HEK293 (cell line): ENCODE measurements around the gene VCPKMT.

Source experiments
- CTCF ChIA-PET: fragments of 350-600 bp; formaldehyde crosslinking; extraction: SDS; loops from one replicate; lab custom pipeline; 2021; ENCODE audit warnings: antibody characterized with exemption; lab: Yijun Ruan, JAX
- POLR2A ChIA-PET: fragments of 300-600 bp; formaldehyde crosslinking; extraction: SDS; loops from one replicate; lab custom pipeline; 2020; ENCODE audit warnings: antibody characterized with exemption, inconsistent platforms; lab: Yijun Ruan, JAX
- H3K27ac ChIP-seq: fragments of 200-500 bp; sonication (Bioruptor generic); 2 replicates; pipeline ENCODE4 v1.5.1; 2014; ENCODE audit warnings: low read depth, low read length, control low read depth, inconsistent platforms; ENCODE audit errors: extremely low read depth
- H3K36me3 ChIP-seq, 2 experiments: fragments of 200-500 bp in 1 of 2; sonication (Bioruptor generic) in 1 of 2; 1 replicate in 1 of 2; 2 replicates in 1 of 2; pipeline ENCODE4 v1.5.1; 2014 to 2017; ENCODE audit warnings: inconsistent platforms in 2 of 2, low read length in 2 of 2; ENCODE audit not compliant: control insufficient read depth in 2 of 2, insufficient read depth in 1 of 2
- H3K4me1 ChIP-seq: fragments of 200-500 bp; sonication (Bioruptor generic); 2 replicates; pipeline ENCODE4 v1.5.1; 2014; ENCODE audit warnings: mild to moderate bottlenecking, low read length, inconsistent platforms; ENCODE audit not compliant: control insufficient read depth, insufficient read depth
- H3K4me3 ChIP-seq: 2 replicates; pipeline ENCODE4 v1.5.1; 2011; ENCODE audit warnings: low read depth, mild to moderate bottlenecking, control low read depth, low read length, moderate library complexity
- H3K9me3 ChIP-seq: fragments of 200-500 bp; sonication (Bioruptor generic); 2 replicates; pipeline ENCODE4 v1.5.1; 2014; ENCODE audit warnings: low read depth, low read length, inconsistent platforms; ENCODE audit not compliant: control insufficient read depth, insufficient read depth
- EGR2 ChIP-seq: fragments of 450-650 bp; formaldehyde crosslinking; IDR thresholded peaks from 2 replicates; pipeline ENCODE4 v1.5.1; 2016; ENCODE audit warnings: low read depth, missing biosample characterization, missing genetic modification characterization
- OVOL3 ChIP-seq: fragments of 450-650 bp; formaldehyde crosslinking; IDR thresholded peaks from 2 replicates; pipeline ENCODE4 v1.5.1; 2016; ENCODE audit warnings: missing biosample characterization, missing genetic modification characterization
- REPIN1 ChIP-seq: fragments of 450-650 bp; formaldehyde crosslinking; IDR thresholded peaks from 2 replicates; pipeline ENCODE4 v1.5.1; 2017; ENCODE audit warnings: missing biosample characterization, missing genetic modification characterization, low read depth
- SP7 ChIP-seq: fragments of 450-650 bp; formaldehyde crosslinking; IDR thresholded peaks from 2 replicates; pipeline ENCODE4 v1.5.1; 2016; ENCODE audit warnings: missing biosample characterization, missing genetic modification characterization
- YY2 ChIP-seq: fragments of 450-650 bp; formaldehyde crosslinking; IDR thresholded peaks from 2 replicates; pipeline ENCODE4 v1.5.1; 2016; ENCODE audit warnings: missing biosample characterization, missing genetic modification characterization
- ZFHX2 ChIP-seq: fragments of 450-650 bp; formaldehyde crosslinking; conservative IDR thresholded peaks from 2 replicates; pipeline ENCODE4 v1.5.1; 2016; ENCODE audit warnings: missing biosample characterization, missing genetic modification characterization
- ZNF114 ChIP-seq: fragments of 450-650 bp; formaldehyde crosslinking; IDR thresholded peaks from 2 replicates; pipeline ENCODE4 v1.5.0; 2017; ENCODE audit warnings: missing biosample characterization, missing genetic modification characterization
- ZNF174 ChIP-seq: fragments of 450-650 bp; formaldehyde crosslinking; IDR thresholded peaks from 2 replicates; pipeline ENCODE4 v1.5.0; 2017; ENCODE audit warnings: missing biosample characterization, mild to moderate bottlenecking, missing genetic modification characterization
- ZNF394 ChIP-seq: fragments of 450-650 bp; formaldehyde crosslinking; IDR thresholded peaks from 2 replicates; pipeline ENCODE4 v1.5.1; 2016; ENCODE audit warnings: missing biosample characterization, missing genetic modification characterization, mild to moderate bottlenecking, moderate library complexity, borderline replicate concordance
- ZNF473 ChIP-seq: fragments of 450-650 bp; formaldehyde crosslinking; IDR thresholded peaks from 2 replicates; pipeline ENCODE4 v1.5.1; 2017; ENCODE audit warnings: missing biosample characterization, missing genetic modification characterization
- ZNF529 ChIP-seq: fragments of 450-650 bp; formaldehyde crosslinking; IDR thresholded peaks from 2 replicates; pipeline ENCODE4 v1.5.1; 2017; ENCODE audit warnings: missing genetic modification characterization, missing biosample characterization; ENCODE audit not compliant: insufficient replicate concordance
- ZNF549 ChIP-seq: fragments of 450-650 bp; IDR thresholded peaks from 2 replicates; pipeline ENCODE4 v1.5.1; 2018; ENCODE audit warnings: missing biosample characterization, missing genetic modification characterization, mild to moderate bottlenecking, inconsistent platforms, moderate library complexity
- ZNF623 ChIP-seq: fragments of 450-650 bp; formaldehyde crosslinking; IDR thresholded peaks from 2 replicates; pipeline ENCODE4 v1.5.1; 2016; ENCODE audit warnings: missing biosample characterization, missing genetic modification characterization
- ZNF747 ChIP-seq: fragments of 450-650 bp; formaldehyde crosslinking; IDR thresholded peaks from 2 replicates; pipeline ENCODE4 v1.5.1; 2016; ENCODE audit warnings: missing biosample characterization, missing genetic modification characterization
- ZNF777 ChIP-seq: fragments of 450-650 bp; formaldehyde crosslinking; IDR thresholded peaks from 2 replicates; pipeline ENCODE4 v1.5.1; 2017; ENCODE audit warnings: missing biosample characterization, missing genetic modification characterization, borderline replicate concordance
- ZNF843 ChIP-seq: fragments of 450-650 bp; formaldehyde crosslinking; IDR thresholded peaks from 2 replicates; pipeline ENCODE4 v1.5.1; 2016; ENCODE audit warnings: missing biosample characterization, missing genetic modification characterization
- TF ChIP-seq, protein P1 (sequence below): fragments of 450-650 bp; formaldehyde crosslinking; IDR thresholded peaks from 2 replicates; pipeline ENCODE4 v1.5.1; 2016; ENCODE audit warnings: missing biosample characterization, missing genetic modification characterization
- TF ChIP-seq, protein P2 (sequence below): fragments of 450-650 bp; formaldehyde crosslinking; conservative IDR thresholded peaks from 2 replicates; pipeline ENCODE4 v1.5.1; 2016; ENCODE audit warnings: low read depth, missing biosample characterization, missing genetic modification characterization
- TF ChIP-seq, protein P3 (sequence below): fragments of 450-650 bp; formaldehyde crosslinking; IDR thresholded peaks from 2 replicates; pipeline ENCODE4 v1.5.1; 2016; ENCODE audit warnings: missing biosample characterization, missing genetic modification characterization
- TF ChIP-seq, protein P4 (sequence below): fragments of 450-650 bp; IDR thresholded peaks from 2 replicates; pipeline ENCODE4 v1.5.1; 2018; ENCODE audit warnings: missing biosample characterization, missing genetic modification characterization
- TF ChIP-seq, protein P5 (sequence below): fragments of 450-650 bp; formaldehyde crosslinking; IDR thresholded peaks from 2 replicates; pipeline ENCODE4 v1.5.1; 2016; ENCODE audit warnings: missing biosample characterization, missing genetic modification characterization, borderline replicate concordance

The VCPKMT gene

DNA sequence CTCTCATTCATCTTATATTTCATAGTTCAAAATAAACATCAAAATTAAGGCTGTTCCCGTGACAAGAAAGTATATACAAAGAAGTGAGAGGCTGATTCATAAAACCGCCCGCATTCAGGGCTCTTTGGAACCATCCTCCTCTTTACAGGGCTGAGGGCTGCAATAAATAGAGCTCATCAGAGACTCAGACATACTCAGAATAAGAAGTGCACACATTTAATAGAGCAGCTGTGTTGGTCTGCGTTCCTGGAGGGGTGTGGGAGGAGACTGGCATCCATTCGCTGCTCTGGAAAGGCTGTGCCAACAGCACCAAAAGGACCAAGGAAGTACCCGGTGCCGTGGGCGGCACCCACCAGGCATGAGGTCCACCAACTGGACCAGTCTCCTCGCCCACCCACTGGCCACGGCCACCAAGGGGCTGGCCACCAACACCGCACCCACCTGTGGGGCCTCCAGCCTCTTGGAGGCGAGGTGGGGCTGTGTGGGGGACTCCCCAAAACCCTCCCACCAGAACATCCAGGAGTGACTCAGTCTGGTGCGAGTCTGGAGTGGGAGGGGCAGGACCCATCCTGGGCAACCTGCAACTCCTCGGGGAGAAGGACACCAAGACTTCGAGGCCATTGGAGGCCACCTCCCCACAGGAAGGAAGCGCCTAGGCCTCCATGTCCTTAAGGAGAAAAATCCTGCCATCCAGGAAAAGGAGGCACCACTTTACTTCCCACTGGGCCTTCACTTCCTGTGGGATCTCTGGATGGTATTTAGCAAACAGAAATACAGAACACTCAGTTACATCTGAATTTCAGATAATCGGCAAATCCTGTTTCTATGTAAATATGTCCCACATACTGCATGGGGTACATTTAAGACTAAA, 32.7 kb downstream of the VCPKMT start:
- CTCF ChIA-PET = no interaction called here
- TF ChIP-seq REPIN1 (tag by site-specific recombination) = no peak
- no peak for TF ChIP-seq ZNF623 (tag by site-specific recombination)
- no peak for TF ChIP-seq ZNF114 (tag by site-specific recombination)
- TF ChIP-seq, protein P1, sequence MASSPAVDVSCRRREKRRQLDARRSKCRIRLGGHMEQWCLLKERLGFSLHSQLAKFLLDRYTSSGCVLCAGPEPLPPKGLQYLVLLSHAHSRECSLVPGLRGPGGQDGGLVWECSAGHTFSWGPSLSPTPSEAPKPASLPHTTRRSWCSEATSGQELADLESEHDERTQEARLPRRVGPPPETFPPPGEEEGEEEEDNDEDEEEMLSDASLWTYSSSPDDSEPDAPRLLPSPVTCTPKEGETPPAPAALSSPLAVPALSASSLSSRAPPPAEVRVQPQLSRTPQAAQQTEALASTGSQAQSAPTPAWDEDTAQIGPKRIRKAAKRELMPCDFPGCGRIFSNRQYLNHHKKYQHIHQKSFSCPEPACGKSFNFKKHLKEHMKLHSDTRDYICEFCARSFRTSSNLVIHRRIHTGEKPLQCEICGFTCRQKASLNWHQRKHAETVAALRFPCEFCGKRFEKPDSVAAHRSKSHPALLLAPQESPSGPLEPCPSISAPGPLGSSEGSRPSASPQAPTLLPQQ (tag by site-specific recombination) = no peak
- TF ChIP-seq OVOL3 (tag by site-specific recombination) = no peak
- no peak for TF ChIP-seq ZNF777 (tag by site-specific recombination)
- no peak for TF ChIP-seq ZNF843 (tag by site-specific recombination)
- no peak for TF ChIP-seq ZNF747 (tag by site-specific recombination)
- TF ChIP-seq ZNF529 (tag by site-specific recombination) = no peak
- TF ChIP-seq ZNF394 (tag by site-specific recombination) = no peak
- TF ChIP-seq ZNF174 (tag by site-specific recombination) = no peak
- TF ChIP-seq, protein P2, sequence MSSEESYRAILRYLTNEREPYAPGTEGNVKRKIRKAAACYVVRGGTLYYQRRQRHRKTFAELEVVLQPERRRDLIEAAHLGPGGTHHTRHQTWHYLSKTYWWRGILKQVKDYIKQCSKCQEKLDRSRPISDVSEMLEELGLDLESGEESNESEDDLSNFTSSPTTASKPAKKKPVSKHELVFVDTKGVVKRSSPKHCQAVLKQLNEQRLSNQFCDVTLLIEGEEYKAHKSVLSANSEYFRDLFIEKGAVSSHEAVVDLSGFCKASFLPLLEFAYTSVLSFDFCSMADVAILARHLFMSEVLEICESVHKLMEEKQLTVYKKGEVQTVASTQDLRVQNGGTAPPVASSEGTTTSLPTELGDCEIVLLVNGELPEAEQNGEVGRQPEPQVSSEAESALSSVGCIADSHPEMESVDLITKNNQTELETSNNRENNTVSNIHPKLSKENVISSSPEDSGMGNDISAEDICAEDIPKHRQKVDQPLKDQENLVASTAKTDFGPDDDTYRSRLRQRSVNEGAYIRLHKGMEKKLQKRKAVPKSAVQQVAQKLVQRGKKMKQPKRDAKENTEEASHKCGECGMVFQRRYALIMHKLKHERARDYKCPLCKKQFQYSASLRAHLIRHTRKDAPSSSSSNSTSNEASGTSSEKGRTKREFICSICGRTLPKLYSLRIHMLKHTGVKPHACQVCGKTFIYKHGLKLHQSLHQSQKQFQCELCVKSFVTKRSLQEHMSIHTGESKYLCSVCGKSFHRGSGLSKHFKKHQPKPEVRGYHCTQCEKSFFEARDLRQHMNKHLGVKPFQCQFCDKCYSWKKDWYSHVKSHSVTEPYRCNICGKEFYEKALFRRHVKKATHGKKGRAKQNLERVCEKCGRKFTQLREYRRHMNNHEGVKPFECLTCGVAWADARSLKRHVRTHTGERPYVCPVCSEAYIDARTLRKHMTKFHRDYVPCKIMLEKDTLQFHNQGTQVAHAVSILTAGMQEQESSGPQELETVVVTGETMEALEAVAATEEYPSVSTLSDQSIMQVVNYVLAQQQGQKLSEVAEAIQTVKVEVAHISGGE (tag by site-specific recombination) = no peak
- TF ChIP-seq, protein P3, sequence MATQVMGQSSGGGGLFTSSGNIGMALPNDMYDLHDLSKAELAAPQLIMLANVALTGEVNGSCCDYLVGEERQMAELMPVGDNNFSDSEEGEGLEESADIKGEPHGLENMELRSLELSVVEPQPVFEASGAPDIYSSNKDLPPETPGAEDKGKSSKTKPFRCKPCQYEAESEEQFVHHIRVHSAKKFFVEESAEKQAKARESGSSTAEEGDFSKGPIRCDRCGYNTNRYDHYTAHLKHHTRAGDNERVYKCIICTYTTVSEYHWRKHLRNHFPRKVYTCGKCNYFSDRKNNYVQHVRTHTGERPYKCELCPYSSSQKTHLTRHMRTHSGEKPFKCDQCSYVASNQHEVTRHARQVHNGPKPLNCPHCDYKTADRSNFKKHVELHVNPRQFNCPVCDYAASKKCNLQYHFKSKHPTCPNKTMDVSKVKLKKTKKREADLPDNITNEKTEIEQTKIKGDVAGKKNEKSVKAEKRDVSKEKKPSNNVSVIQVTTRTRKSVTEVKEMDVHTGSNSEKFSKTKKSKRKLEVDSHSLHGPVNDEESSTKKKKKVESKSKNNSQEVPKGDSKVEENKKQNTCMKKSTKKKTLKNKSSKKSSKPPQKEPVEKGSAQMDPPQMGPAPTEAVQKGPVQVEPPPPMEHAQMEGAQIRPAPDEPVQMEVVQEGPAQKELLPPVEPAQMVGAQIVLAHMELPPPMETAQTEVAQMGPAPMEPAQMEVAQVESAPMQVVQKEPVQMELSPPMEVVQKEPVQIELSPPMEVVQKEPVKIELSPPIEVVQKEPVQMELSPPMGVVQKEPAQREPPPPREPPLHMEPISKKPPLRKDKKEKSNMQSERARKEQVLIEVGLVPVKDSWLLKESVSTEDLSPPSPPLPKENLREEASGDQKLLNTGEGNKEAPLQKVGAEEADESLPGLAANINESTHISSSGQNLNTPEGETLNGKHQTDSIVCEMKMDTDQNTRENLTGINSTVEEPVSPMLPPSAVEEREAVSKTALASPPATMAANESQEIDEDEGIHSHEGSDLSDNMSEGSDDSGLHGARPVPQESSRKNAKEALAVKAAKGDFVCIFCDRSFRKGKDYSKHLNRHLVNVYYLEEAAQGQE (tag by site-specific recombination) = no peak
- no peak for TF ChIP-seq YY2
- TF ChIP-seq ZNF549 (tag by site-specific recombination) = no peak
- no peak for TF ChIP-seq ZNF473 (tag by site-specific recombination)
- TF ChIP-seq ZFHX2 = peak; percentile 90
- TF ChIP-seq EGR2 (tag by site-specific recombination) = peak; percentile 83
- TF ChIP-seq, protein P4, sequence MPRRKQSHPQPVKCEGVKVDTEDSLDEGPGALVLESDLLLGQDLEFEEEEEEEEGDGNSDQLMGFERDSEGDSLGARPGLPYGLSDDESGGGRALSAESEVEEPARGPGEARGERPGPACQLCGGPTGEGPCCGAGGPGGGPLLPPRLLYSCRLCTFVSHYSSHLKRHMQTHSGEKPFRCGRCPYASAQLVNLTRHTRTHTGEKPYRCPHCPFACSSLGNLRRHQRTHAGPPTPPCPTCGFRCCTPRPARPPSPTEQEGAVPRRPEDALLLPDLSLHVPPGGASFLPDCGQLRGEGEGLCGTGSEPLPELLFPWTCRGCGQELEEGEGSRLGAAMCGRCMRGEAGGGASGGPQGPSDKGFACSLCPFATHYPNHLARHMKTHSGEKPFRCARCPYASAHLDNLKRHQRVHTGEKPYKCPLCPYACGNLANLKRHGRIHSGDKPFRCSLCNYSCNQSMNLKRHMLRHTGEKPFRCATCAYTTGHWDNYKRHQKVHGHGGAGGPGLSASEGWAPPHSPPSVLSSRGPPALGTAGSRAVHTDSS (tag by site-specific recombination) = no peak
- TF ChIP-seq, protein P5, sequence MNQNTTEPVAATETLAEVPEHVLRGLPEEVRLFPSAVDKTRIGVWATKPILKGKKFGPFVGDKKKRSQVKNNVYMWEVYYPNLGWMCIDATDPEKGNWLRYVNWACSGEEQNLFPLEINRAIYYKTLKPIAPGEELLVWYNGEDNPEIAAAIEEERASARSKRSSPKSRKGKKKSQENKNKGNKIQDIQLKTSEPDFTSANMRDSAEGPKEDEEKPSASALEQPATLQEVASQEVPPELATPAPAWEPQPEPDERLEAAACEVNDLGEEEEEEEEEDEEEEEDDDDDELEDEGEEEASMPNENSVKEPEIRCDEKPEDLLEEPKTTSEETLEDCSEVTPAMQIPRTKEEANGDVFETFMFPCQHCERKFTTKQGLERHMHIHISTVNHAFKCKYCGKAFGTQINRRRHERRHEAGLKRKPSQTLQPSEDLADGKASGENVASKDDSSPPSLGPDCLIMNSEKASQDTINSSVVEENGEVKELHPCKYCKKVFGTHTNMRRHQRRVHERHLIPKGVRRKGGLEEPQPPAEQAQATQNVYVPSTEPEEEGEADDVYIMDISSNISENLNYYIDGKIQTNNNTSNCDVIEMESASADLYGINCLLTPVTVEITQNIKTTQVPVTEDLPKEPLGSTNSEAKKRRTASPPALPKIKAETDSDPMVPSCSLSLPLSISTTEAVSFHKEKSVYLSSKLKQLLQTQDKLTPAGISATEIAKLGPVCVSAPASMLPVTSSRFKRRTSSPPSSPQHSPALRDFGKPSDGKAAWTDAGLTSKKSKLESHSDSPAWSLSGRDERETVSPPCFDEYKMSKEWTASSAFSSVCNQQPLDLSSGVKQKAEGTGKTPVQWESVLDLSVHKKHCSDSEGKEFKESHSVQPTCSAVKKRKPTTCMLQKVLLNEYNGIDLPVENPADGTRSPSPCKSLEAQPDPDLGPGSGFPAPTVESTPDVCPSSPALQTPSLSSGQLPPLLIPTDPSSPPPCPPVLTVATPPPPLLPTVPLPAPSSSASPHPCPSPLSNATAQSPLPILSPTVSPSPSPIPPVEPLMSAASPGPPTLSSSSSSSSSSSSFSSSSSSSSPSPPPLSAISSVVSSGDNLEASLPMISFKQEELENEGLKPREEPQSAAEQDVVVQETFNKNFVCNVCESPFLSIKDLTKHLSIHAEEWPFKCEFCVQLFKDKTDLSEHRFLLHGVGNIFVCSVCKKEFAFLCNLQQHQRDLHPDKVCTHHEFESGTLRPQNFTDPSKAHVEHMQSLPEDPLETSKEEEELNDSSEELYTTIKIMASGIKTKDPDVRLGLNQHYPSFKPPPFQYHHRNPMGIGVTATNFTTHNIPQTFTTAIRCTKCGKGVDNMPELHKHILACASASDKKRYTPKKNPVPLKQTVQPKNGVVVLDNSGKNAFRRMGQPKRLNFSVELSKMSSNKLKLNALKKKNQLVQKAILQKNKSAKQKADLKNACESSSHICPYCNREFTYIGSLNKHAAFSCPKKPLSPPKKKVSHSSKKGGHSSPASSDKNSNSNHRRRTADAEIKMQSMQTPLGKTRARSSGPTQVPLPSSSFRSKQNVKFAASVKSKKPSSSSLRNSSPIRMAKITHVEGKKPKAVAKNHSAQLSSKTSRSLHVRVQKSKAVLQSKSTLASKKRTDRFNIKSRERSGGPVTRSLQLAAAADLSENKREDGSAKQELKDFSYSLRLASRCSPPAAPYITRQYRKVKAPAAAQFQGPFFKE = no peak
- TF ChIP-seq SP7 (tag by site-specific recombination) = no peak

More for the DNA sequence above, 32.7 kb downstream of the VCPKMT start:
- Histone ChIP-seq H3K27ac (no peak overlapping the region), H3K4me3 (no peak overlapping the region), H3K9me3 (no peaks in the 10 kb centered on the region), H3K36me3 (peaks cover 0 to 2% of the 10 kb centered on the region in 2 experiments; a peak in 1 of 3 replicates), H3K4me1 (no peaks in the 10 kb centered on the region)
- POLR2A ChIA-PET = no interaction called here
